Activated CD8-positive, alpha-beta T cell treated with anti-CD3 and anti-CD28 coated beads for 36 hours (primary cell): ENCODE results near the gene ARFIP1. TPM values are rescaled to one million over a fixed set of nuclear protein-coding genes. Genes with fewer than 3 reads are reported as not detected.
"Not testable (repeated sequence)": the region's sequence is repeated elsewhere in the genome, so short reads cannot be mapped to it uniquely, and the experiment has no call there.

Source experiments
- ATAC-seq: fragments of 200-7000 bp; cut with Tn5 transposase; one replicate; pipeline ENCODE4 v1.10.0; 2021; ENCODE audit warnings: mild to moderate bottlenecking, moderate library complexity
- CTCF ChIA-PET: fragments of 350-600 bp; sonication (Branson Sonifier 250); formaldehyde crosslinking; loops from one replicate; lab custom pipeline; 2021; ENCODE audit warnings: antibody characterized with exemption; lab: Charles Lee
- POLR2A ChIA-PET: fragments of 350-600 bp; sonication (Branson Sonifier 250); formaldehyde crosslinking; loops from one replicate; lab custom pipeline; 2021; ENCODE audit warnings: antibody characterized with exemption; lab: Charles Lee
- DNase-seq: peaks from one replicate; pipeline ENCODE4 v3.0.0-alpha.2; 2020
- H3K27ac Mint-ChIP-seq: one replicate; pipeline ENCODE4 v1.8.0; 2021; ENCODE audit warnings: mild to moderate bottlenecking, mixed read lengths
- H3K27me3 Mint-ChIP-seq: one replicate; pipeline ENCODE4 v1.8.0; 2021; ENCODE audit warnings: mixed read lengths
- H3K36me3 Mint-ChIP-seq: one replicate; pipeline ENCODE4 v1.8.0; 2021; ENCODE audit warnings: low read depth, mixed read lengths
- H3K4me1 Mint-ChIP-seq: one replicate; pipeline ENCODE4 v1.8.0; 2021; ENCODE audit warnings: low read depth, mixed read lengths
- H3K4me3 Mint-ChIP-seq: one replicate; pipeline ENCODE4 v1.8.0; 2021; ENCODE audit warnings: mild to moderate bottlenecking, moderate library complexity, mixed read lengths
- H3K9me3 Mint-ChIP-seq: one replicate; pipeline ENCODE4 v1.8.0; 2021; ENCODE audit warnings: mixed read lengths
- intact Hi-C: fragments of 100-400 bp; cut with micrococcal nuclease; formaldehyde crosslinking; loops from one replicate; pipeline ENCODE4 v1.10.0; 2022
- total RNA-seq, 2 experiments: library from RNA; stranded (reverse); gene quantifications; one replicate each; pipeline ENCODE4 v1.2.3, GENCODE V29; 2021
- TF ChIP-seq, protein P1 (sequence below): fragments of 200-600 bp; IDR thresholded peaks from one replicate; pipeline ENCODE4 v1.8.0; 2022; ENCODE audit warnings: antibody characterized with exemption, mild to moderate bottlenecking

ARFIP1 gene
- total RNA-seq, 2 experiments from 2014 or later: 7.2 to 8.9 TPM

DNA sequence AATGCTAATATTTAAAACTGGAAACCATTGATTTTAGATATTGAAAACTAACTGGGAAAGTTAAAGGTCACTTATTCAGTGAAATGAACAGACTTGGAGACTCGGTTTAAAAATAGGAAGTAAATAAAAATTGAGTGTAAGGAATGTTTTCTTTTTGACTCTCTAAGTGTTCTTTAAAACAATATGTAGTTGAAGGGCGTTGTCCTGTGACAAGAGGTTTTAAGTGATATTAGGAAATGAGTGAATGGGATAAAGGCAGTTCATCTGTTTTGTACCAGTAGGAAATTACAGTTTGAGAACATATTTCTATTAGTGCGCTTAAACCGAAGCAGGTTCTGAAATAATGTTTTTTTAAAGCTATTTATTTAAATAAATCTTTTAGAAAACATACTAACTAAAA lies 77.2 kb downstream of the ARFIP1 start:
- H3K27ac Mint-ChIP-seq: no peak overlapping the region
- peaks cover 15% of the 10 kb centered on the region for H3K36me3 Mint-ChIP-seq
- TF ChIP-seq, protein P1, sequence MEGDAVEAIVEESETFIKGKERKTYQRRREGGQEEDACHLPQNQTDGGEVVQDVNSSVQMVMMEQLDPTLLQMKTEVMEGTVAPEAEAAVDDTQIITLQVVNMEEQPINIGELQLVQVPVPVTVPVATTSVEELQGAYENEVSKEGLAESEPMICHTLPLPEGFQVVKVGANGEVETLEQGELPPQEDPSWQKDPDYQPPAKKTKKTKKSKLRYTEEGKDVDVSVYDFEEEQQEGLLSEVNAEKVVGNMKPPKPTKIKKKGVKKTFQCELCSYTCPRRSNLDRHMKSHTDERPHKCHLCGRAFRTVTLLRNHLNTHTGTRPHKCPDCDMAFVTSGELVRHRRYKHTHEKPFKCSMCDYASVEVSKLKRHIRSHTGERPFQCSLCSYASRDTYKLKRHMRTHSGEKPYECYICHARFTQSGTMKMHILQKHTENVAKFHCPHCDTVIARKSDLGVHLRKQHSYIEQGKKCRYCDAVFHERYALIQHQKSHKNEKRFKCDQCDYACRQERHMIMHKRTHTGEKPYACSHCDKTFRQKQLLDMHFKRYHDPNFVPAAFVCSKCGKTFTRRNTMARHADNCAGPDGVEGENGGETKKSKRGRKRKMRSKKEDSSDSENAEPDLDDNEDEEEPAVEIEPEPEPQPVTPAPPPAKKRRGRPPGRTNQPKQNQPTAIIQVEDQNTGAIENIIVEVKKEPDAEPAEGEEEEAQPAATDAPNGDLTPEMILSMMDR: no peak
- no peak for DNase-seq
- POLR2A ChIA-PET: no interaction called here
- no peaks in the 10 kb centered on the region for H3K27me3 Mint-ChIP-seq
- no peak overlapping the region for H3K4me3 Mint-ChIP-seq
- intact Hi-C loops: no loop called here
- no peak for ATAC-seq
- H3K4me1 Mint-ChIP-seq: no peaks in the 10 kb centered on the region
- CTCF ChIA-PET: interaction anchor here (0.8 to 1.1 kb wide), 2 partner anchors 10 to 211 kb away, joined by 3 to 4 read pairs; no protein-coding TSS in a partner anchor
- H3K9me3 Mint-ChIP-seq: peaks cover 15% of the 10 kb centered on the region

- H3K4me3 Mint-ChIP-seq: no peak overlapping the region
- H3K27me3 Mint-ChIP-seq: no peaks in the 10 kb centered on the region
- peaks cover 6% of the 10 kb centered on the region for H3K9me3 Mint-ChIP-seq
- no peak overlapping the region for H3K27ac Mint-ChIP-seq
- H3K36me3 Mint-ChIP-seq: peaks cover 6% of the 10 kb centered on the region
- no peak for ATAC-seq
- DNase-seq: no peak
- TF ChIP-seq, protein P1: no peak
- POLR2A ChIA-PET: no interaction called here
- H3K4me1 Mint-ChIP-seq: no peaks in the 10 kb centered on the region
- CTCF ChIA-PET: no interaction called here
- intact Hi-C loops: no loop called here
Measured at GRCh38 chr4:152858934-152859333, 79.2 kb downstream of the ARFIP1 start.

- ChIA-PET CTCF (interaction anchor here (1.5 kb wide), 1 partner anchor 268 kb away, joined by 3 read pairs; no protein-coding TSS in a partner anchor), POLR2A (no interaction called here)
- DNase-seq (no peak), ATAC-seq (no peak)
- Mint-ChIP-seq H3K4me3 (no peak overlapping the region), H3K9me3 (no peaks in the 10 kb centered on the region), H3K4me1 (no peaks in the 10 kb centered on the region), H3K27ac (no peak overlapping the region), H3K27me3 (no peaks in the 10 kb centered on the region), H3K36me3 (peaks cover 2% of the 10 kb centered on the region)
- intact Hi-C loops: no loop called here
- TF ChIP-seq, protein P1: no peak
Measured at GRCh38 chr4:152860046-152860445, 80.3 kb downstream of the ARFIP1 start.

GRCh38 chr4:152862608-152863007 lies 82.9 kb downstream of the ARFIP1 start:
- peaks cover 4% of the 10 kb centered on the region for H3K36me3 Mint-ChIP-seq
- no peak overlapping the region for H3K27ac Mint-ChIP-seq
- H3K27me3 Mint-ChIP-seq: no peaks in the 10 kb centered on the region
- ChIA-PET CTCF (interaction anchor here (1.4 kb wide), 1 partner anchor 221 kb away, joined by 6 read pairs; no protein-coding TSS in a partner anchor), POLR2A (no interaction called here)
- H3K9me3 Mint-ChIP-seq: no peaks in the 10 kb centered on the region
- no peak for ATAC-seq
- TF ChIP-seq, protein P1: no peak
- H3K4me3 Mint-ChIP-seq: no peak overlapping the region
- no peaks in the 10 kb centered on the region for H3K4me1 Mint-ChIP-seq
- no peak for DNase-seq
- intact Hi-C loops: no loop called here

DNA sequence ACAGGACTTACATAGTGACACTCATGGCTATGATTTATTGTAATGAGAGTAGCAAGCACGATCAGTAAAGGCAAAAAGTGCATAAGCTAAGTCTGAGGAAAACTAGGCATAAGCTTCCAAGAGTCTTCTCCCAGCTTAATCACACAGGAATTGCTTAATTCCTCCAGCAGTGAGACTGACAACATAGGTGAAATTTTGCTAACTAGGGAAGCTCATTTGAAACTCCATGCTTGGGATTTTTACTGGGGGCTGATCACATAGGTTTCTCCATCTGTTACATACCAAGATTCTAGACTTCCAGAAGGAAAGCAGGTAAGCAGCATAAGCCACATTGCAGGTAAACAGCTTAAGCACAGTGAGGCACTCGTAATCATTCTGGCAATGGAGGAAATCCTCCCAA lies 84.6 kb downstream of the ARFIP1 start:
- no peak for DNase-seq
- Mint-ChIP-seq H3K9me3 (no peaks in the 10 kb centered on the region), H3K36me3 (peaks cover 4% of the 10 kb centered on the region), H3K27me3 (no peaks in the 10 kb centered on the region), H3K4me1 (no peaks in the 10 kb centered on the region), H3K27ac (no peak overlapping the region), H3K4me3 (no peak overlapping the region)
- TF ChIP-seq, protein P1: no peak
- ChIA-PET CTCF (no interaction called here), POLR2A (interaction anchor here (0.6 kb wide), 1 partner anchor 12 kb away, joined by 5 read pairs; no protein-coding TSS in a partner anchor)
- no peak for ATAC-seq
- intact Hi-C loops: no loop called here

DNA sequence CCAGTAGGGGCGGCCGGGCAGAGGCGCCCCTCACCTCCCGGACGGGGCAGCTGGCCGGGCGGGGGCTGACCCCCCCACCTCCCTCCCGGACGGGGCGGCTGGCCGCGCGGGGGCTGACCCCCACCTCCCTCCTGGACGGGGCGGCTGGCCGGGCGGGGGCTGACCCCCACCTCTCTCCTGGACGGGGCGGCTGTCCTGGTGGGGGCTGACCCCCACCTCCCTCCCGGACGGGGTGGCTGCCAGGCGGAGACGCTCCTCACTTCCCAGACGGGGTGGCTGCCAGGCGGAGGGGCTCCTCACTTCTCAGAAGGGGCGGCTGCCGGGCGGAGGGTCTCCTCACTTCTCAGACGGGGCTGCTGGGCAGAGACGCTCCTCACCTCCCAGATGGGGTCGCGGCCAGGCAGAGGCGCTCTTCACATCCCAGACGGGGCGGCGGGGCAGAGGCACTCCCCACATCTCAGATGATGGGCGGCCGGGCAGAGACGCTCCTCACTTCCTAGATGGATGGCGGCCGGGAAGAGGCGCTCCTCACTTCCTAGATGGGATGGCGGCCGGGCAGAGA lies 86.8 kb downstream of the ARFIP1 start:
- CTCF ChIA-PET, H3K9me3 Mint-ChIP-seq, H3K36me3 Mint-ChIP-seq, ATAC-seq, intact Hi-C loops, POLR2A ChIA-PET, H3K4me1 Mint-ChIP-seq, DNase-seq, H3K27me3 Mint-ChIP-seq, H3K27ac Mint-ChIP-seq, H3K4me3 Mint-ChIP-seq: not testable (repeated sequence)
